ENCODE data around the gene CBY1. TPM values are rescaled to one million over a fixed set of nuclear protein-coding genes. Genes with fewer than 3 reads are reported as not detected.
A peak's percentile ranks its signal among the peaks of the same experiment; 100 is the strongest.

The CBY1 gene
- total and polyA plus RNA-seq, 4 donors = 6.3 to 14.9 (median 8.9) TPM

DNA sequence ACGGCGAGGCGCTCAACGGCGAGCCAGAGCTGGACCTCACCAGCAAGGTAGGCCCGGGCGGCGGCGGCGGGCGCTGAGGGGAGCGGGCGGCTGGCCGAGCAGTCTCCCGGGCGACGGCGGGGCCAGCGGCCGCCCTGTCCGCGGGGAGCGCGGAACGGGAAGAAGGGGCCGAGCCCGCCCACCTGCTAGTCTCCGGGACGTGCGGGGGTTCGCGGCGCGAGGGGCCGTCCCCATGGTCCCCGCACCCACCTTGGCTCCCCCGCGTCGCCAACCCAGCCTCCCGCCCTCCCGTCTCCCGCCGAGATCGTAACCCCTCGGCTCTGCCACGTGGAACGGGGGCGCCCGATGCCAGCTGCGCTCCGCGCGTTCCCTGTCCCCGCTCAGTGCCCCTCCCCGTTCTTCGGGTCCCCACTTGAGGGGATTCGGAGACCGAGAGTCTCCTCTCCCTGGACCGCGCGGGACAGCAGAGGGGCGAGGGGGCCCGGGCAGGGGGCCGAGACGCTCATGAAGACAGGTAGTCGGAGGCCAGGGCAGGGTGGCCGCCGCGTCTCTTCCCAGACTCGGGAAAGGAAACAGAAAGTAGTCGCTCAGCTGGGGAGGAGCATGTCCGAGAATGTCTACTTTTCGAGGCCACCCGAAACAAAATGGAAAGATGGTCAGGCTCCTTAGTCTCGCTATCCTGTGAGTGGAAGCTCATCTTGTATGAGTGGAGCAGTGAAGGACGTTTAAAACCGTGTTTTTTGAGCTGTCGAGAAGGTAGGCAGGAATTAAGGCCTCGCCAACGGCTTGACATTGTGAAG, 49.9 kb downstream of the CBY1 start:
- H3K9me3 ChIP-seq (ENCODE audit: control insufficient read depth in 4 of 4, low read length in 3 of 4) = no peaks in the 10 kb centered on the region
- no peaks in the 10 kb centered on the region for H3K27me3 ChIP-seq (ENCODE audit: control insufficient read depth in 4 of 4, insufficient read depth in 4 of 4, low read length in 3 of 4)
- H3K9ac ChIP-seq (ENCODE audit: low read depth in 1 of 2, low read length in 2 of 2) = peak overlapping the region; percentile 77 to 83
- peak overlapping the region; percentile 75 to 93 (median 93) for H3K4me3 ChIP-seq (ENCODE audit: low read depth in 1 of 3, low read length in 3 of 3)
- H3K4me1 ChIP-seq (ENCODE audit: control insufficient read depth in 4 of 4, insufficient read depth in 4 of 4, low read length in 3 of 4) = peaks cover 0 to 33% (median 19%) of the 10 kb centered on the region in 4 donors
- H3K36me3 ChIP-seq (ENCODE audit: control insufficient read depth in 4 of 4, insufficient read depth in 3 of 4, low read depth in 1 of 4, low read length in 3 of 4) = peaks cover 0 to 6% (median 3%) of the 10 kb centered on the region in 4 donors
- TF ChIP-seq YY1 (IDR thresholded peaks at IDR 0.05) (peak; percentile 42), RXRA (IDR thresholded peaks at IDR 0.05) (no peak)
- WGBS = under 1% methylated on average over 80 of the region's 80 CpGs
- peak; percentile 62 for DNase-seq (ENCODE audit: low spot score)
- H3K27ac ChIP-seq (ENCODE audit: low read depth in 1 of 2, low read length in 2 of 2) = peak overlapping the region; percentile 94

GRCh38 chr22:38706901-38707195, 50.4 kb downstream of the CBY1 start:
- peak overlapping the region; percentile 94 for H3K27ac ChIP-seq (ENCODE audit: low read depth in 1 of 2, low read length in 2 of 2)
- H3K36me3 ChIP-seq (ENCODE audit: control insufficient read depth in 4 of 4, insufficient read depth in 3 of 4, low read depth in 1 of 4, low read length in 3 of 4) = peaks cover 0 to 6% (median 3%) of the 10 kb centered on the region in 4 donors
- peak overlapping the region; percentile 75 to 93 (median 93) for H3K4me3 ChIP-seq (ENCODE audit: low read depth in 1 of 3, low read length in 3 of 3)
- no peak for DNase-seq (ENCODE audit: low spot score)
- peak overlapping the region; percentile 77 to 83 for H3K9ac ChIP-seq (ENCODE audit: low read depth in 1 of 2, low read length in 2 of 2)
- 8% methylated on average over 4 of the region's 4 CpGs for WGBS
- peaks cover 0 to 29% (median 18%) of the 10 kb centered on the region in 4 donors for H3K4me1 ChIP-seq (ENCODE audit: control insufficient read depth in 4 of 4, insufficient read depth in 4 of 4, low read length in 3 of 4)
- TF ChIP-seq, protein P1, sequence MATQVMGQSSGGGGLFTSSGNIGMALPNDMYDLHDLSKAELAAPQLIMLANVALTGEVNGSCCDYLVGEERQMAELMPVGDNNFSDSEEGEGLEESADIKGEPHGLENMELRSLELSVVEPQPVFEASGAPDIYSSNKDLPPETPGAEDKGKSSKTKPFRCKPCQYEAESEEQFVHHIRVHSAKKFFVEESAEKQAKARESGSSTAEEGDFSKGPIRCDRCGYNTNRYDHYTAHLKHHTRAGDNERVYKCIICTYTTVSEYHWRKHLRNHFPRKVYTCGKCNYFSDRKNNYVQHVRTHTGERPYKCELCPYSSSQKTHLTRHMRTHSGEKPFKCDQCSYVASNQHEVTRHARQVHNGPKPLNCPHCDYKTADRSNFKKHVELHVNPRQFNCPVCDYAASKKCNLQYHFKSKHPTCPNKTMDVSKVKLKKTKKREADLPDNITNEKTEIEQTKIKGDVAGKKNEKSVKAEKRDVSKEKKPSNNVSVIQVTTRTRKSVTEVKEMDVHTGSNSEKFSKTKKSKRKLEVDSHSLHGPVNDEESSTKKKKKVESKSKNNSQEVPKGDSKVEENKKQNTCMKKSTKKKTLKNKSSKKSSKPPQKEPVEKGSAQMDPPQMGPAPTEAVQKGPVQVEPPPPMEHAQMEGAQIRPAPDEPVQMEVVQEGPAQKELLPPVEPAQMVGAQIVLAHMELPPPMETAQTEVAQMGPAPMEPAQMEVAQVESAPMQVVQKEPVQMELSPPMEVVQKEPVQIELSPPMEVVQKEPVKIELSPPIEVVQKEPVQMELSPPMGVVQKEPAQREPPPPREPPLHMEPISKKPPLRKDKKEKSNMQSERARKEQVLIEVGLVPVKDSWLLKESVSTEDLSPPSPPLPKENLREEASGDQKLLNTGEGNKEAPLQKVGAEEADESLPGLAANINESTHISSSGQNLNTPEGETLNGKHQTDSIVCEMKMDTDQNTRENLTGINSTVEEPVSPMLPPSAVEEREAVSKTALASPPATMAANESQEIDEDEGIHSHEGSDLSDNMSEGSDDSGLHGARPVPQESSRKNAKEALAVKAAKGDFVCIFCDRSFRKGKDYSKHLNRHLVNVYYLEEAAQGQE (IDR thresholded peaks at IDR 0.05) = no peak
- TF ChIP-seq TAF1 (conservative IDR thresholded peaks at IDR 0.05) = no peak
- no peaks in the 10 kb centered on the region for H3K9me3 ChIP-seq (ENCODE audit: control insufficient read depth in 4 of 4, low read length in 3 of 4)
- no peaks in the 10 kb centered on the region for H3K27me3 ChIP-seq (ENCODE audit: control insufficient read depth in 4 of 4, insufficient read depth in 4 of 4, low read length in 3 of 4)

GRCh38 chr22:38707346-38707745, 50.9 kb downstream of the CBY1 start:
- H3K36me3 ChIP-seq (ENCODE audit: control insufficient read depth in 4 of 4, insufficient read depth in 3 of 4, low read depth in 1 of 4, low read length in 3 of 4) = peaks cover 0 to 6% (median 3%) of the 10 kb centered on the region in 4 donors
- DNase-seq (ENCODE audit: low spot score) = no peak
- peak overlapping the region in 1 of 2 donors; percentile 17 for H3K9ac ChIP-seq (ENCODE audit: low read depth in 1 of 2, low read length in 2 of 2)
- H3K4me3 ChIP-seq (ENCODE audit: low read depth in 1 of 3, low read length in 3 of 3) = peak overlapping the region; percentile 75 to 93 (median 93)
- WGBS = 16% methylated on average over 2 of the region's 2 CpGs
- H3K4me1 ChIP-seq (ENCODE audit: control insufficient read depth in 4 of 4, insufficient read depth in 4 of 4, low read length in 3 of 4) = peaks cover 0 to 29% (median 18%) of the 10 kb centered on the region in 4 donors
- no peaks in the 10 kb centered on the region for H3K9me3 ChIP-seq (ENCODE audit: control insufficient read depth in 4 of 4, low read length in 3 of 4)
- H3K27me3 ChIP-seq (ENCODE audit: control insufficient read depth in 4 of 4, insufficient read depth in 4 of 4, low read length in 3 of 4) = no peaks in the 10 kb centered on the region
- peak overlapping the region; percentile 94 for H3K27ac ChIP-seq (ENCODE audit: low read depth in 1 of 2, low read length in 2 of 2)
- TF ChIP-seq EGR1 (IDR thresholded peaks at IDR 0.05; ENCODE audit: low read depth in 2 of 2) (no peak), JUND (IDR thresholded peaks at IDR 0.05) (peak in 1 of 2 donors; percentile 21), HNF4A (conservative IDR thresholded peaks at IDR 0.05) (peak in 1 of 2 donors; percentile 19), FOXA2 (IDR thresholded peaks at IDR 0.05) (no peak)

DNA sequence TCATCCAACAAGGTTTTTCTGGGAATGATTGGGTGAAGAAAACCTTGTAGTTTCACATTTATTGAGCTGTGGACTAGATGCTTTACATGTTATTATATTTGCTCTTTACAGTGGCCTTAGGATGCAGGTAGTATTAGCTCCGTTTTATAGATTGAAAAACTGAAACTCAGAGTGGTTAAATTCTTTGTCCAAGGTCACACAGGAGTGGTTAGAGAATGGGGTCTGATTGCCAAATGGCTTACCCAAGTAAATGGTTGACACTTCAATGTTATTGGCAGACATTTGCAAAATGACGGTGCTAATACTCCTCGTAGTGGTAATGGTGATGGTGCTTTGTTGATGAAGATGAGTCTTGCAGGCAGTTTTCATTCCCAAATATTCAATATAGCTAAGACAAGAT, 51.5 kb downstream of the CBY1 start:
- 90% methylated on average over 3 of the region's 3 CpGs for WGBS
- peaks cover 0 to 6% (median 3%) of the 10 kb centered on the region in 4 donors for H3K36me3 ChIP-seq (ENCODE audit: control insufficient read depth in 4 of 4, insufficient read depth in 3 of 4, low read depth in 1 of 4, low read length in 3 of 4)
- no peaks in the 10 kb centered on the region for H3K9me3 ChIP-seq (ENCODE audit: control insufficient read depth in 4 of 4, low read length in 3 of 4)
- DNase-seq (ENCODE audit: low spot score) = no peak
- H3K4me1 ChIP-seq (ENCODE audit: control insufficient read depth in 4 of 4, insufficient read depth in 4 of 4, low read length in 3 of 4) = peaks cover 0 to 29% (median 18%) of the 10 kb centered on the region in 4 donors
- H3K4me3 ChIP-seq (ENCODE audit: low read depth in 1 of 3, low read length in 3 of 3) = no peak overlapping the region
- peak overlapping the region in 1 of 2 donors; percentile 17 for H3K9ac ChIP-seq (ENCODE audit: low read depth in 1 of 2, low read length in 2 of 2)
- TF ChIP-seq RXRA (IDR thresholded peaks at IDR 0.05) = no peak
- TF ChIP-seq EGR1 (IDR thresholded peaks at IDR 0.05; ENCODE audit: low read depth in 2 of 2) = no peak
- TF ChIP-seq HNF4A (conservative IDR thresholded peaks at IDR 0.05) = no peak
- no peak for TF ChIP-seq TAF1 (conservative IDR thresholded peaks at IDR 0.05)
- TF ChIP-seq FOXA2 (IDR thresholded peaks at IDR 0.05) = no peak
- TF ChIP-seq ATF3 (IDR thresholded peaks at IDR 0.05) = no peak
- no peaks in the 10 kb centered on the region for H3K27me3 ChIP-seq (ENCODE audit: control insufficient read depth in 4 of 4, insufficient read depth in 4 of 4, low read length in 3 of 4)
- peak overlapping the region in 1 of 2 donors; percentile 94 for H3K27ac ChIP-seq (ENCODE audit: low read depth in 1 of 2, low read length in 2 of 2)
